T1000 (cell line): ENCODE measurements around the gene GJA4.

Experiments used
- DNase-seq: peaks from one replicate; lab custom pipeline; 2025; ENCODE audit warnings: mixed read lengths; lab: John Stamatoyannopoulos, UW

GJA4 gene

DNA sequence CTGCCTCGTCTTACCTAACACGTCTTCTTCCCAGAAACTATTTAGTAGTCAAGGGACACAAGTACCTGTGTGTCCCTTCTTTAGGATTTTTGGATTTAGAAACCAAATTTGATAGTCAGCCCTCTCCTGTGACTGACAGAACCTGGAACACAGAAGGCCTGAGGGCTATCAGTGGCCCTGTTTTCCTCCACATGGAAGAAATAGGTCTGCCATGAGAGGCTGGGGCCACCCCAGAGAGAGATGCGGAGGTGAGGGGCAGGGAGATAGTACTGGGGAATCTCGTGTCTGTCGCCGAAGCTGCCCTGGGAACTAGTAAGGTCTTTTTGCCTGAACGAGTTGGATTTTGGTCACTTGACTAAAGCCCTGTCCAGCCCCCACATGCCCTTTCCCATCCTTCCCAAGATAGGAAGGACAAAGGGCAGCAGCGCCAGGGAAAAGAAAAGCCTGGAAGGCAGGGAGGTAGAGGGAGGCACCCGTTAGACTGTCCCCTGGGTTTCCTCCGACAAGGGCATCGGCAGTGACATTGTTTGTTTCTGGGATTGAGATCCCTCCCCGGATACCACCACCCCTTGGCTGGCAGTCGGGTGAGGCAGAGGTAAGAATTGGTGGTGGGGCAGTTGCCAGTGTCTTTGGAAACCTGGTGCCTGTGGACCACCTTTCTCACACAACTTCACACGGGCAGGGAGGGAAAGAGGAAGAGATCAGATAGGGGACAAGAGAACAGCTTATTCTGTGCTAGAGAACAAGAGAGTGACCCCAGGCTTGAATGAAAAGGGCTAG, 46.9 kb downstream of the GJA4 start:
- no peak for DNase-seq

GRCh38 chr1:34840426-34840825, 47.6 kb downstream of the GJA4 start:
- DNase-seq = no peak

DNA sequence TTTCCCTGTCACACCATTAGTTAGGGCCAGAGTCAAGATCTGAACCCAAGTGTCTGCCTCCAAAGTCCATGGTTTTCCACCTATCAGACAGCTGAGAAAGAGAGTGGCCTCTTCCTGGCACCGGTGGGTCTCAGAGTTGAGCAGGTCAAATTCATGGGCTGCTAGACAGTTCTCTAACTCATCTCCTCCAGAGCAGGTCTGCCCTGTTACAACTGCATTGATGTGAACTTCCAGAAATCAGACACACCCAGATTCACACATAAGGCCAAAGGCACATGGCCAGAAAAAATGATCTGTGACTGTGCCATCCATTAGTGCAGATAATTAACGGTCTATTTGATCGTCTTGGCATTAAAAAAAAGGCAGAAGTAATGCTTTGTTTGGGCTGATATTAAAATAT, 49.3 kb downstream of the GJA4 start:
- no peak for DNase-seq

DNA sequence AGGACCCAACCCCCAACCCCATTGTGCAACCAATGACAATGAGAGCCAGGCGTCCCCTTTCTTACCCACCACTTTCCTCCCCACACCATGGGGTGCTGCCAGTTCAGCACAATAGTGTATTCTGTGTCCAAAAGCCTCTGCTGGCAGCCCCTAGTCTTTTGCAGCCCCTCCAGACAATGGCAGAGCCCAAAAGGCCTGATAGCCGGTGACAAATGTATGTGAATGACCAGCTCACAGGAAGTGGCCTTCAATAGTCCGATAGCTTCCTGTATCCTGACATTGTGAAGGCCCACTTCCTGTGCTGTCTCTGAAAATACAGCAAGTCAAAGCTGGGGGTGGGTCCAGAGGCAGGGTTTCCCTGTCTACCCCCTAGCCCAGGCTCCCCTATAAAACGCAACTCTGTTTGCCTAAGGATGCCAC, 50.2 kb downstream of the GJA4 start:
- DNase-seq = no peak

DNA sequence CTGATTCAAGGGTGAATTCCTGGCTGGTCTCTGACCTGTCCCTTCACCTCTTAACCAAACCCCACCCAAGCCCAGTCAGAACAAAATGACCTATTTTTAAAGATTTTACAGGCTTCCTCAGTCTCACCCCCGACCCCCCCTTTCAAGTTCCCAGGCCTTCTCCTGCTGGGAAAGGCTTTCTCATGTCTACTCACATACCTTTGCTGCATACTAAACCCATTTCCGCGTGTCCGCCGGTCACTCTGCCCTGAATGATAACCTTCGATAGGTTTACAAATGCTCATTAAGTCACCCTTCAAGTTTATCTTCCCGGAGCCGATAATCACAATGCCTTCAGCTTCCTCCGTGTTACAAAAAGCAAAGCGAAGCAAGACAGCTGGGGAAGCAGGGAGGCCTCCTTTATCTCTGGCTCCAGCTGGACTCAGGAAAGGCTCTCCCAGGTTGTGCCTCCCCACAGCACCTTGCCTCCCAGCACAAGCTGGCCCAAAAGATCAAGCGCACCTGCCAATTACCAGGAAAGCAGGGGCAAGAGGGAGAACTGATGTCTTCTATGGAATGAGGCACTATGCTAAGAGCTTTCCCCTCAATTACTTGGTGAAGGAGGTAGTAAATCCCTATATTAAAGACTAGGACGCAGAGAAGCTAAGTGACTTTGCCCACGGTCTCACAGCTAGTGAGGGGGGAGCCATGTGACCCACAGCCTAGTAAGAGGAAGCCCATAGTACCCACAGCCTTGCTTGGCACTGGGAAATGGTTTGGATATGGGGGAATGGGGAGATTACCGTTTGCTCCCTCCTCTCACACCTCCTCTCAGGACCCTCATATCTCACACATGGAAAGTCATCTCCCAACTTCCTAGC, 50.8 kb downstream of the GJA4 start:
- DNase-seq = no peak

- no peak for DNase-seq
These were observed 51.4 kb downstream of the GJA4 start for GRCh38 chr1:34844252-34844634.
